Loucy (cell line): ENCODE results near the gene PAF1.

ENCODE experiments used
- H2AFZ ChIP-seq: fragments of 200-600 bp; sonication (generic); 2 replicates; pipeline ENCODE4 v1.6.0; 2016; ENCODE audit warnings: antibody characterized with exemption, mild to moderate bottlenecking, low read length, moderate library complexity
- H3F3A ChIP-seq: fragments of 200-600 bp; 2 replicates; pipeline ENCODE4 v1.6.0; 2016; ENCODE audit warnings: antibody characterized with exemption, low read depth, mild to moderate bottlenecking
- H3K27me3 ChIP-seq: fragments of 200-600 bp; sonication (generic); 2 replicates; pipeline ENCODE4 v1.6.1; 2014; ENCODE audit warnings: low read length, mild to moderate bottlenecking; ENCODE audit not compliant: insufficient read depth, poor library complexity, severe bottlenecking
- H3K36me3 ChIP-seq: fragments of 200-600 bp; sonication (generic); 2 replicates; pipeline ENCODE4 v1.6.1; 2016; ENCODE audit warnings: low read length; ENCODE audit not compliant: insufficient read depth
- H3K4me1 ChIP-seq: fragments of 200-600 bp; sonication (generic); 2 replicates; pipeline ENCODE4 v1.5.1; 2014; ENCODE audit warnings: low read length, mild to moderate bottlenecking; ENCODE audit not compliant: insufficient read depth, poor library complexity, severe bottlenecking
- H3K4me2 ChIP-seq: fragments of 200-600 bp; sonication (generic); 2 replicates; pipeline ENCODE4 v1.6.0; 2014; ENCODE audit warnings: antibody characterized with exemption, low read length, low read depth, mild to moderate bottlenecking; ENCODE audit not compliant: poor library complexity, severe bottlenecking
- H3K4me3 ChIP-seq: fragments of 200-600 bp; sonication (generic); 2 replicates; pipeline ENCODE4 v1.5.1; 2014; ENCODE audit warnings: low read length, mild to moderate bottlenecking, mixed read lengths; ENCODE audit not compliant: poor library complexity, severe bottlenecking
- H3K79me2 ChIP-seq: fragments of 200-600 bp; sonication (generic); 2 replicates; pipeline ENCODE4 v1.6.1; 2014; ENCODE audit warnings: low read length; ENCODE audit not compliant: insufficient read depth
- H3K9ac ChIP-seq: fragments of 200-600 bp; sonication (generic); 2 replicates; pipeline ENCODE4 v1.6.0; 2014; ENCODE audit warnings: mild to moderate bottlenecking, low read depth, low read length, moderate library complexity; ENCODE audit not compliant: poor library complexity, severe bottlenecking
- H3K9me2 ChIP-seq: fragments of 200-600 bp; sonication (generic); replicated peaks from 2 replicates; pipeline ENCODE4 v1.6.1; 2016; ENCODE audit warnings: low read depth, low read length, mixed read lengths
- H3K9me3 ChIP-seq: fragments of 200-600 bp; sonication (generic); 2 replicates; pipeline ENCODE4 v1.6.1; 2014; ENCODE audit warnings: mild to moderate bottlenecking, antibody characterized with exemption, low read length, low read depth; ENCODE audit not compliant: insufficient read depth
- H4K20me1 ChIP-seq: fragments of 200-600 bp; sonication (generic); 2 replicates; pipeline ENCODE4 v1.6.0; 2014; ENCODE audit warnings: antibody characterized with exemption, low read length, mild to moderate bottlenecking; ENCODE audit not compliant: insufficient read depth, poor library complexity, severe bottlenecking
- CTCF ChIP-seq: fragments of 200-600 bp; sonication (generic); conservative IDR thresholded peaks from 2 replicates; pipeline ENCODE4 v1.5.1; 2014; ENCODE audit warnings: mild to moderate bottlenecking, antibody characterized with exemption, low read length
- EZH2phosphoT487 ChIP-seq: fragments of 200-600 bp; IDR thresholded peaks from 2 replicates; pipeline ENCODE4 v1.6.1; 2018; ENCODE audit warnings: antibody characterized with exemption, mild to moderate bottlenecking, moderate library complexity, borderline replicate concordance

The PAF1 gene

GRCh38 chr19:39365531-39365930 lies 25.4 kb downstream of the PAF1 start:
- Histone ChIP-seq H3K4me2 (no peak overlapping the region), H3K9ac (no peak overlapping the region), H3K27me3 (no peaks in the 10 kb centered on the region), H3K9me3 (no peaks in the 10 kb centered on the region), H3F3A (no peaks in the 10 kb centered on the region), H3K9me2 (no peaks in the 10 kb centered on the region), H3K36me3 (peaks cover 40% of the 10 kb centered on the region; the same call in 1 of the 2 replicates), H2AFZ (no peak overlapping the region), H4K20me1 (no peaks in the 10 kb centered on the region), H3K4me3 (no peak overlapping the region), H3K79me2 (no peaks in the 10 kb centered on the region), H3K4me1 (no peaks in the 10 kb centered on the region)
- TF ChIP-seq CTCF: no peak
- TF ChIP-seq EZH2phosphoT487: no peak

GRCh38 chr19:39363901-39364457 lies 26.9 kb downstream of the PAF1 start:
- Histone ChIP-seq H3K36me3 (peaks cover 37% of the 10 kb centered on the region), H3K4me1 (no peaks in the 10 kb centered on the region), H3K4me3 (no peak overlapping the region), H2AFZ (no peak overlapping the region), H3K9me3 (no peaks in the 10 kb centered on the region), H3K79me2 (no peaks in the 10 kb centered on the region), H3K9me2 (no peaks in the 10 kb centered on the region), H3K27me3 (no peaks in the 10 kb centered on the region), H3K9ac (no peak overlapping the region), H3K4me2 (no peak overlapping the region), H3F3A (no peaks in the 10 kb centered on the region), H4K20me1 (no peaks in the 10 kb centered on the region)
- TF ChIP-seq CTCF (no peak), EZH2phosphoT487 (no peak)

GRCh38 chr19:39362682-39363657 lies 27.9 kb downstream of the PAF1 start:
- H3F3A ChIP-seq: no peaks in the 10 kb centered on the region
- no peaks in the 10 kb centered on the region for H3K27me3 ChIP-seq
- H3K4me1 ChIP-seq: no peaks in the 10 kb centered on the region
- TF ChIP-seq CTCF: no peak
- no peak for TF ChIP-seq EZH2phosphoT487
- H4K20me1 ChIP-seq: no peaks in the 10 kb centered on the region
- H3K4me3 ChIP-seq: no peak overlapping the region
- H2AFZ ChIP-seq: no peak overlapping the region
- peaks cover 37% of the 10 kb centered on the region for H3K36me3 ChIP-seq
- H3K79me2 ChIP-seq: no peaks in the 10 kb centered on the region
- H3K9ac ChIP-seq: no peak overlapping the region
- H3K9me3 ChIP-seq: no peaks in the 10 kb centered on the region
- H3K4me2 ChIP-seq: no peak overlapping the region
- H3K9me2 ChIP-seq: no peaks in the 10 kb centered on the region
